Subcutaneous abdominal adipose tissue (tissue), 5 donors: ENCODE measurements around the gene PROM1.

Experiments used
- H3K27ac ChIP-seq: one replicate; pipeline ENCODE4 v1.7.0; 2013; ENCODE audit warnings: low read depth, mild to moderate bottlenecking, inconsistent platforms, low read length, moderate library complexity
- H3K27me3 ChIP-seq, 5 donors: one replicate each; pipeline ENCODE4 v1.7.0; 2013; ENCODE audit warnings: low read length in 5 of 5, inconsistent platforms in 1 of 5; ENCODE audit not compliant: control insufficient read depth in 5 of 5, insufficient read depth in 4 of 5
- H3K36me3 ChIP-seq, 5 donors: one replicate each; pipeline ENCODE4 v1.7.0; 2013; ENCODE audit warnings: low read length in 5 of 5; ENCODE audit not compliant: control insufficient read depth in 5 of 5, insufficient read depth in 5 of 5
- H3K4me1 ChIP-seq, 5 donors: one replicate each; pipeline ENCODE4 v1.7.0; 2013; ENCODE audit warnings: low read length in 5 of 5, mild to moderate bottlenecking in 3 of 5, moderate library complexity in 1 of 5; ENCODE audit not compliant: control insufficient read depth in 5 of 5, insufficient read depth in 5 of 5
- H3K4me3 ChIP-seq, 5 donors: one replicate each; pipeline ENCODE4 v1.7.0; 2013; ENCODE audit warnings: low read length in 5 of 5, low read depth in 1 of 5
- H3K9ac ChIP-seq, 5 donors: one replicate each; pipeline ENCODE4 v1.7.0; 2013; ENCODE audit warnings: low read length in 5 of 5, mild to moderate bottlenecking in 4 of 5, moderate library complexity in 3 of 5
- H3K9me3 ChIP-seq, 5 donors: one replicate each; pipeline ENCODE4 v1.7.0; 2013; ENCODE audit warnings: low read length in 5 of 5; ENCODE audit not compliant: control insufficient read depth in 5 of 5
- donor health status: healthy.
- donor health status: healthy.
- donor health status: healthy.
- donor health status: healthy.
- donor health status: healthy.

Gene PROM1

GRCh38 chr4:16083241-16084191, at the start of gene PROM1:
TSS of gene PROM1 (minus strand) at chr4:16084023. CDS start at chr4:16075906, 8,117 bp downstream.
- H3K27ac ChIP-seq: no peak within 1 kb of the TSS
- no peaks in the 10 kb centered on the region for H3K36me3 ChIP-seq
- peak within 1 kb of the TSS; percentile 48 to 69 (median 63) for H3K4me3 ChIP-seq
- peaks cover 0 to 14% (median 5%) of the 10 kb centered on the region in 5 donors for H3K9me3 ChIP-seq
- peaks cover 0 to 24% (median 23%) of the 10 kb centered on the region in 5 donors for H3K4me1 ChIP-seq
- peak within 1 kb of the TSS in 1 of 5 donors; percentile 52 for H3K9ac ChIP-seq
- H3K27me3 ChIP-seq: peaks cover 30 to 54% (median 30%) of the 10 kb centered on the region in 5 donors

DNA sequence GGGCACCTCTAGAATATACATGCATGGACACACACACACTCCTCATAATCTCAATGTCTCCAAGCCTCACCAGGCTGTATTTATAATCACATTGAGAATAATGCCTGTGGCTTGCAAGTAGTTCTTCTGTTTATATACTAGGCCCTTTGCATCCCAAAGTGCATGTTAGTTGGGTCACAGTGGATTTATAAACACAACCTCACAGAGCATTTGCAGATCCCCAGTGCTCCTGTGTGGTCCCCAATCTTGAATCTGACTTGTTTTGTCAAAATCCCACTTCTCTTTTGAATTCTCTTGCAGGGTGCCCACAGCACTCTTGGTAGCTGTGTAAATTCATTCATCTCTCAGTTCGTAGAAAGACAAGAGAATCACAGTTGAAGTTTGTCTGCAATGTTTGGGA, 49.6 kb upstream of the PROM1 start:
- Histone ChIP-seq H3K9me3 (no peaks in the 10 kb centered on the region), H3K4me1 (no peaks in the 10 kb centered on the region), H3K9ac (no peak overlapping the region), H3K27ac (no peak overlapping the region), H3K36me3 (no peaks in the 10 kb centered on the region), H3K4me3 (no peak overlapping the region), H3K27me3 (no peaks in the 10 kb centered on the region)

GRCh38 chr4:16131293-16131692, 47.5 kb upstream of the PROM1 start:
- no peaks in the 10 kb centered on the region for H3K27me3 ChIP-seq
- H3K4me3 ChIP-seq: no peak overlapping the region
- H3K4me1 ChIP-seq: no peaks in the 10 kb centered on the region
- no peaks in the 10 kb centered on the region for H3K9me3 ChIP-seq
- H3K9ac ChIP-seq: no peak overlapping the region
- H3K27ac ChIP-seq: no peak overlapping the region
- no peaks in the 10 kb centered on the region for H3K36me3 ChIP-seq

GRCh38 chr4:16129336-16129735, 45.5 kb upstream of the PROM1 start:
- Histone ChIP-seq H3K9me3 (no peaks in the 10 kb centered on the region), H3K27me3 (no peaks in the 10 kb centered on the region), H3K27ac (no peak overlapping the region), H3K9ac (no peak overlapping the region), H3K4me1 (no peaks in the 10 kb centered on the region), H3K4me3 (no peak overlapping the region), H3K36me3 (no peaks in the 10 kb centered on the region)

GRCh38 chr4:16126714-16127113, 42.9 kb upstream of the PROM1 start:
- peaks cover 0 to 12% (median 0%) of the 10 kb centered on the region in 5 donors for H3K4me1 ChIP-seq
- H3K9ac ChIP-seq: no peak overlapping the region
- H3K27me3 ChIP-seq: no peaks in the 10 kb centered on the region
- H3K36me3 ChIP-seq: no peaks in the 10 kb centered on the region
- no peaks in the 10 kb centered on the region for H3K9me3 ChIP-seq
- no peak overlapping the region for H3K27ac ChIP-seq
- H3K4me3 ChIP-seq: no peak overlapping the region

DNA sequence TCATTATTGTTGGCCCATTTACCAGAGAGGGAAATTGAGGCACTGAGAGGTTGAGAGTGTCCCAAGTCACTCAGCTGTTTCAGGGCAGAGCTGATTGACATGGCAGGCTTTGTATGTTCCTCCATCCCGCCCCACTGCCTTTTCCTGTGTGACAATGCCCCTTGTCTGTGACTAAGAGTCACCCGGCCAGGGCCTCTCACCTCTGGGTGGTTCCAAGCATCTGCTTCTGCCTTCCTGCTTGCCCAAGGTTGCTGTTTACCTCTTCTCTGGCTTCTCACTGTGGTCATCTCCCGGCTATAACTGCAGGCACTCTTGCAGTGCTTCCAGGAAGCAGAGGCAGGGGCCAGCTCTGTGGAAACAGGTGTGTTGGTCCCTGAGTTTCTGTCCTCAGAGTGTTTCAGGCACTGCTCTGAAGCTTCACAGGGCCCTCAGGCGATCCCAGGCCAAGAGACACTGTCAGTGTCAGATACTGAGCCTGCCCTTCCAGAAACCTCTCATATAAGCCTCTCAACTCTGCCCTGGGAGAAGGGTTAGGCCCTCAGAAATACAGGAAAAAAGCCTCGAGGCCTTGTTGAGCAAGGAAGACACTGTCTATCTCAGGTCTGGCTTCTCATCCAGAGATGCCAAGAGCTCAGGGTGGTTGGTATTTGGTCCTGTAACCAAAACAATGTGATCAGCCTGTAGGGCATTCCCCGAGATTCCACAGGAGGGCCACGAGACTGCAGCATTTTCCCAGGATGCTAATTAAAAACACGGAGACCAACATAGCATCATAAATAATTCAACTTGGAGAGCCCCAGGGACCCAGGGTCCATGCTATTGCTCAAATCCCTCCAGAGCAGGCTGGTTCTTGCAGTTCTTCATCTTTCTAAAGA, 42.0 kb upstream of the PROM1 start:
- Histone ChIP-seq H3K36me3 (no peaks in the 10 kb centered on the region), H3K27me3 (no peaks in the 10 kb centered on the region), H3K4me3 (no peak overlapping the region), H3K27ac (no peak overlapping the region), H3K4me1 (peaks cover 0 to 12% (median 0%) of the 10 kb centered on the region in 5 donors), H3K9ac (no peak overlapping the region), H3K9me3 (no peaks in the 10 kb centered on the region)

DNA sequence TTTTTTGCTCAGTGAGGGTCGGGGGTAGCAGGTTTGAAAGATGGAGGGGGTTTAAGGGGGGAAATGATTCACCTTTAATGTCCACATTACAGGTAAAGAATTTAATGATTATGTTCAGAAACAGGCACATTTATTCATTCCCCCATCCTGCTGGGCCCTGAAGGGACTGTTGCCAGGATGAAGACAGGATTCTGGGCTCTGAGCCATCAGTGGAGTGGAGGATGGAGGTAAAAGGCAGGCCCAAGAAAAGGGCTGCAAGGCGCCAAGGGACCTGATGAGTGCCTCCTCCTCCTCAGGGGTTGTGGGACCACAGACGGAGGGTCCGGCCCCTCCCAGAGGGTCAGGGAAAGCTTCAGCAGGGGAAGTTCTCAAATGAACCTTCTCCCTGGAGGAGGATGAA, 40.4 kb upstream of the PROM1 start:
- H3K4me3 ChIP-seq: no peak overlapping the region
- no peak overlapping the region for H3K27ac ChIP-seq
- peaks cover 0 to 12% (median 0%) of the 10 kb centered on the region in 5 donors for H3K4me1 ChIP-seq
- no peak overlapping the region for H3K9ac ChIP-seq
- H3K36me3 ChIP-seq: no peaks in the 10 kb centered on the region
- no peaks in the 10 kb centered on the region for H3K9me3 ChIP-seq
- no peaks in the 10 kb centered on the region for H3K27me3 ChIP-seq

DNA sequence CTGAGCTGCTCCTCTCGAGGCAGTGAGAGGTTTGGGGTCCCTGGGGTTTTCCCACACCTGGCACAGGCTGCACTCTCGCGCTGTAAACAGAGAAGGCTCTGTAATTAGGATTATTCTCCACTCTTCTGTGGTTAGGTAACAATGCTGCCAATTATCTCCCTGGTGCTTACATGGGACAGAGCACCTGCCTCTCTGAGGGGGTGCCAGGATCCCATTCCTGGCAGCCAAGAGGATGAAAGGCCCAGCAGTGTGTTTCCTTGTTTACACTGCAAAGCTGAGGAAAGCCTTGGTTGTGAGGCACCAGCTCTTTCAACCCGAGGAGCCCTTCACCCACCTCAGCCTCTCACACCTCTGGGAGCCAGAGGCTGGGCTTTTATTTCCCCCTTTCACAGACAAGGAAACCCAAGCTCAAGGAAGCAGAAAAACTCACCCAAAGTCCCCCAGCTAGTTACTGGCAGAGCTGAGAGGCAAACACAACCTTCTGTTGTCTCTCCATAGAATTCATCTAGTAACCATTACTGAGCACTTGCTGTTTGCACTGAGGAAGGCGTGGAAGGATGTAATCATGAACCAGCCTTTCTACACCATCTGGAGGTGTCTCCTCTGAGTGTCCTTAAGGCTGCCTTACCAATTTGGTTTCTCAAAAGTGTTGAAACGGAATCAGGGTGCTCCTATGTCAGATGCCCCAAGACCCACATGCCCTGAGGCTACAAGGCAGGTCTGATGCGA, 39.7 kb upstream of the PROM1 start:
- H3K9me3 ChIP-seq: no peaks in the 10 kb centered on the region
- H3K9ac ChIP-seq: no peak overlapping the region
- H3K27me3 ChIP-seq: no peaks in the 10 kb centered on the region
- no peak overlapping the region for H3K4me3 ChIP-seq
- no peak overlapping the region for H3K27ac ChIP-seq
- peaks cover 0 to 12% (median 0%) of the 10 kb centered on the region in 5 donors for H3K4me1 ChIP-seq
- H3K36me3 ChIP-seq: no peaks in the 10 kb centered on the region

DNA sequence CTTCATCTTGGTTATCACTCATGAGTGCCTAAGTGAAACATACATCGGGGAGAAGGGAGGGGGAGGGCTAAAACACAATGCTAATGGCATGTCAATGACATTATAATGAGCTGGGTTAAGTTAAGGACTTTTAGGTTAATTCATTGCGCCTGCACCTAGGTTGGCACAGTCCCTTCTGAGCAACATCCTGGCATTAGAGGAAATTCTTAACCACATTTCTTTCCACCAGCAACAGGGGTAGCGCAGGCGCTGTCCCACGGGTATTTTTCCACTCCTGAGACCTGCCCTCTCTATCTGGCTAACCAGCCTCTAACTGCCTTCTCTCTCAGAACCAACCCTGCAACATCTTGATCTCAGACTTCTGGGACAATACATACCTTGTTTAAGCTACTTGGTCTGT, 39.0 kb upstream of the PROM1 start:
- no peaks in the 10 kb centered on the region for H3K36me3 ChIP-seq
- H3K27me3 ChIP-seq: no peaks in the 10 kb centered on the region
- H3K4me1 ChIP-seq: peaks cover 0 to 12% (median 0%) of the 10 kb centered on the region in 5 donors
- H3K9ac ChIP-seq: no peak overlapping the region
- H3K27ac ChIP-seq: no peak overlapping the region
- H3K4me3 ChIP-seq: no peak overlapping the region
- no peaks in the 10 kb centered on the region for H3K9me3 ChIP-seq
